ENCODE results near the gene RTKN. TPM values are rescaled to one million over a fixed set of nuclear protein-coding genes. Genes with fewer than 3 reads are reported as not detected.

The RTKN gene
- total and polyA plus RNA-seq, 9 of the 15 experiments (the other 6 are each of a cell fraction or from before 2014, with no cell fraction given): 0.14 to 6.9 (median 3.6) TPM

GRCh38 chr2:74458132-74458937 lies 16.6 kb upstream of the RTKN start, which contains the start of gene WBP1 (continued):
- TF ChIP-seq ZNF655 (CRISPR knock-in tag; IDR thresholded peaks at IDR 0.05) (no peak), RCOR1 (IDR thresholded peaks at IDR 0.05; ENCODE audit: borderline replicate concordance in 1 of 2, low read depth in 2 of 2, low read length in 2 of 2) (peak in 1 of 2 experiments; percentile 38; a peak in 1 of 4 replicates), ZNF12 (CRISPR knock-in tag; IDR thresholded peaks at IDR 0.05) (no peak), SNIP1 (IDR thresholded peaks at IDR 0.05; ENCODE audit: low read depth) (no peak), RFX1 (IDR thresholded peaks at IDR 0.05) (peak; percentile 81), HDAC2 (IDR thresholded peaks at IDR 0.05) (0 out of 2 replicates have a peak, but pooled peaks have one; percentile 14), NRF1 (conservative IDR thresholded peaks at IDR 0.05 in 1 of 2, IDR thresholded peaks at IDR 0.05 in 1 of 2) (peak; percentile 58 to 65), CBFA2T2 (conservative IDR thresholded peaks at IDR 0.05) (no peak), FOXP4 (CRISPR knock-in tag; IDR thresholded peaks at IDR 0.05; ENCODE audit: borderline replicate concordance) (no peak), ZBTB9 (CRISPR knock-in tag; IDR thresholded peaks at IDR 0.05) (no peak), ATF3 (IDR thresholded peaks at IDR 0.05) (no peak), ATF3 (CRISPR knock-in tag; conservative IDR thresholded peaks at IDR 0.05) (no peak), MYBL2 (IDR thresholded peaks at IDR 0.05; ENCODE audit: low read depth) (no peak), MYBL2 (CRISPR knock-in tag; IDR thresholded peaks at IDR 0.05; ENCODE audit: borderline replicate concordance) (no peak), ELF4 (CRISPR knock-in tag; IDR thresholded peaks at IDR 0.05) (0 out of 2 replicates have a peak, but pooled peaks have one; percentile 44), ZBTB12 (CRISPR knock-in tag; IDR thresholded peaks at IDR 0.05) (peak; percentile 54), TBP (optimal IDR thresholded peaks at IDR 0.05; ENCODE audit: low read depth, low read length) (peak; percentile 25), ZEB2 (IDR thresholded peaks at IDR 0.05) (no peak), MXD1 (CRISPR knock-in tag; IDR thresholded peaks at IDR 0.05; ENCODE audit: borderline replicate concordance, poor library complexity, severe bottlenecking) (no peak), ZNF830 (CRISPR knock-in tag; IDR thresholded peaks at IDR 0.05) (0 out of 2 replicates have a peak, but pooled peaks have one; percentile 25), ASH1L (IDR thresholded peaks at IDR 0.05; ENCODE audit: borderline replicate concordance, low read depth, partially characterized antibody) (peak; percentile 96)

Measured in K562 (cell line).